ENCODE results near the gene CTSZ.
"Not testable (repeated sequence)": the region's sequence is repeated elsewhere in the genome, so short reads cannot be mapped to it uniquely, and the experiment has no call there.

Gene CTSZ

GRCh38 chr20:58996226-58996611, 10.8 kb downstream of the CTSZ start:
- DNase-seq (ENCODE audit: low spot score): no peak

- no peak for DNase-seq (ENCODE audit: low spot score)
Measured at GRCh38 chr20:58995461-58996225, 11.4 kb downstream of the CTSZ start.

- DNase-seq (ENCODE audit: low spot score): no peak
Measured at GRCh38 chr20:58994390-58995159, 12.5 kb downstream of the CTSZ start.

- no peak for DNase-seq (ENCODE audit: low spot score)
Measured at GRCh38 chr20:58993332-58994248, 13.5 kb downstream of the CTSZ start.

GRCh38 chr20:58992911-58993310, 14.1 kb downstream of the CTSZ start:
- no peak for DNase-seq (ENCODE audit: low spot score)

GRCh38 chr20:58991715-58992114, 15.3 kb downstream of the CTSZ start:
- DNase-seq (ENCODE audit: low spot score): no peak

GRCh38 chr20:58990651-58991445, 16.2 kb downstream of the CTSZ start:
- no peak for DNase-seq (ENCODE audit: low spot score)

- DNase-seq (ENCODE audit: low spot score): no peak
Measured at GRCh38 chr20:58989196-58989595, 17.9 kb downstream of the CTSZ start.

GRCh38 chr20:58988565-58988882, 18.5 kb downstream of the CTSZ start:
- no peak for DNase-seq (ENCODE audit: low spot score)

GRCh38 chr20:58987790-58988564, 19.1 kb downstream of the CTSZ start:
- DNase-seq (ENCODE audit: low spot score): no peak

- no peak for DNase-seq (ENCODE audit: low spot score)
Measured at GRCh38 chr20:58986968-58987517, 20.0 kb downstream of the CTSZ start.

GRCh38 chr20:58986286-58986967, 20.6 kb downstream of the CTSZ start:
- no peak for DNase-seq (ENCODE audit: low spot score)

GRCh38 chr20:58985656-58986055, 21.4 kb downstream of the CTSZ start:
- no peak for DNase-seq (ENCODE audit: low spot score)

- no peak for DNase-seq (ENCODE audit: low spot score)
Measured at GRCh38 chr20:58984691-58985090, 22.4 kb downstream of the CTSZ start.

GRCh38 chr20:58983115-58983468, 24.0 kb downstream of the CTSZ start:
- DNase-seq (ENCODE audit: low spot score): not testable (repeated sequence)

GRCh38 chr20:58982406-58983114, 24.5 kb downstream of the CTSZ start:
- DNase-seq (ENCODE audit: low spot score): no peak

- DNase-seq (ENCODE audit: low spot score): no peak
Measured at GRCh38 chr20:58981628-58982364, 25.3 kb downstream of the CTSZ start.

- DNase-seq (ENCODE audit: low spot score): peak; percentile 100
Measured at GRCh38 chr20:58980711-58981627, 26.1 kb downstream of the CTSZ start, which contains the start of gene NELFCD. TSS of gene NELFCD (plus strand) at chr20:58981256. CDS start at chr20:58981310, 54 bp downstream.
